HepG2 (cell line): ENCODE data around the gene GSAP. TPM values are rescaled to one million over a fixed set of nuclear protein-coding genes. Genes with fewer than 3 reads are reported as not detected.

Source experiments
- ATAC-seq: fragments of 200-7000 bp; cut with Tn5 transposase; 3 replicates; pipeline ENCODE4 v1.9.1; 2020; ENCODE audit warnings: mild to moderate bottlenecking, moderate library complexity
- BruUV-seq: library from RNA; stranded (reverse); fragments of 400-500 nt; replicated peaks from 2 replicates; lab custom pipeline; 2021; lab: Mats Ljungman, UMichigan
- CTCF ChIA-PET: fragments of 300-600 bp; formaldehyde crosslinking; extraction: SDS; loops from one replicate; lab custom pipeline; 2021; ENCODE audit warnings: low total read pairs, inconsistent platforms, low intra/inter-chr PET ratio; lab: Yijun Ruan, JAX
- POLR2A ChIA-PET: fragments of 350-600 bp; sonication (Branson Sonifier 250); formaldehyde crosslinking; loops from one replicate; lab custom pipeline; 2020; ENCODE audit warnings: antibody characterized with exemption, inconsistent platforms; lab: Yijun Ruan, JAX
- DNase-seq: peaks from one replicate; pipeline ENCODE4 v3.0.0-alpha.2; 2015; ENCODE audit warnings: low spot score
- FAIRE-seq: peaks from 3 replicates; lab custom pipeline; 2011; peaks lifted over from hg19 to GRCh38; lab: Jason Lieb, UNC
- H2AFZ ChIP-seq: one replicate; pipeline ENCODE4 v1.6.1; 2011; ENCODE audit warnings: low read length, inconsistent platforms
- H3K27ac ChIP-seq: fragments of 300-600 bp; 3 replicates; pipeline ENCODE4 v1.8.0; 2011; ENCODE audit warnings: mixed run types, mild to moderate bottlenecking, mixed read lengths, low read length, inconsistent platforms; ENCODE audit not compliant: insufficient read depth; ENCODE audit errors: extremely low read length
- H3K27me3 ChIP-seq, 2 experiments: fragments of 200-600 bp in 1 of 2; 2 replicates in 1 of 2; 3 replicates in 1 of 2; pipeline versions ENCODE4 v1.6.0 to v1.8.0; 2011; ENCODE audit warnings: low read length in 2 of 2, mild to moderate bottlenecking in 2 of 2, moderate library complexity in 2 of 2, inconsistent platforms in 1 of 2; ENCODE audit not compliant: insufficient read depth in 2 of 2, control insufficient read depth in 1 of 2
- H3K36me3 ChIP-seq, 2 experiments: fragments of 200-600 bp in 1 of 2; replicated peaks in 1 of 2; 2 replicates in 1 of 2; 3 replicates in 1 of 2; pipeline versions ENCODE4 v1.5.1 to v1.8.0; 2011; ENCODE audit warnings: low read length in 2 of 2, inconsistent platforms in 1 of 2; ENCODE audit not compliant: insufficient read depth in 2 of 2, control insufficient read depth in 1 of 2
- H3K4me1 ChIP-seq: 2 replicates; pipeline ENCODE4 v1.5.1; 2012; ENCODE audit warnings: low read length, inconsistent platforms; ENCODE audit not compliant: insufficient read depth
- H3K4me2 ChIP-seq: 2 replicates; pipeline ENCODE4 v1.6.0; 2011; ENCODE audit warnings: low read depth, low read length, inconsistent platforms
- H3K4me3 ChIP-seq, 3 experiments: fragments of 200-600 bp in 1 of 3; sonication (generic), shearing (Covaris generic) in 1 of 3; replicated peaks in 1 of 3; 2 replicates each; pipeline ENCODE4 v1.5.1; 2011 to 2016; ENCODE audit warnings: low read length in 3 of 3, inconsistent platforms in 2 of 3, low read depth in 2 of 3, mild to moderate bottlenecking in 2 of 3, control low read depth in 1 of 3, mixed read lengths in 1 of 3; ENCODE audit not compliant: insufficient read depth in 1 of 3
- H3K79me2 ChIP-seq: one replicate; pipeline ENCODE4 v1.6.1; 2011; ENCODE audit warnings: low read length, inconsistent platforms; ENCODE audit not compliant: insufficient read depth
- H3K9ac ChIP-seq: 2 replicates; pipeline ENCODE4 v1.6.0; 2011; ENCODE audit warnings: mild to moderate bottlenecking, low read depth, low read length, inconsistent platforms; ENCODE audit not compliant: insufficient read depth
- H3K9me3 ChIP-seq: 2 replicates; pipeline ENCODE4 v1.5.1; 2012; ENCODE audit warnings: mild to moderate bottlenecking, low read length
- H4K20me1 ChIP-seq: 2 replicates; pipeline ENCODE4 v1.6.0; 2011; ENCODE audit warnings: inconsistent platforms, mild to moderate bottlenecking, low read length, moderate library complexity; ENCODE audit not compliant: insufficient read depth
- BCL6 ChIP-seq: IDR thresholded peaks from 2 replicates; pipeline ENCODE4 v1.6.1; 2016; ENCODE audit warnings: missing genetic modification reagents, missing compliant biosample characterization
- CENPT ChIP-seq: sonication (generic); formaldehyde crosslinking; IDR thresholded peaks from 2 replicates; pipeline ENCODE4 v1.8.0; 2022; ENCODE audit warnings: low read depth, mild to moderate bottlenecking, moderate library complexity, missing genetic modification reagents
- CERS6 ChIP-seq: sonication (generic); formaldehyde crosslinking; IDR thresholded peaks from 2 replicates; pipeline ENCODE4 v1.5.0; 2020; ENCODE audit warnings: missing genetic modification reagents
- EED ChIP-seq: sonication (generic); formaldehyde crosslinking; IDR thresholded peaks from 2 replicates; pipeline ENCODE4 v1.5.0; 2020; ENCODE audit warnings: mild to moderate bottlenecking, missing genetic modification reagents
- FOXA3 ChIP-seq: IDR thresholded peaks from 2 replicates; pipeline ENCODE4 v1.6.1; 2016; ENCODE audit warnings: missing genetic modification reagents, missing compliant biosample characterization
- HHEX ChIP-seq: IDR thresholded peaks from 2 replicates; pipeline ENCODE4 v1.6.1; 2016; ENCODE audit warnings: control low read depth
- HNRNPK ChIP-seq: fragments of 200-400 bp; formaldehyde crosslinking; IDR thresholded peaks from 2 replicates; pipeline ENCODE4 v1.6.1; 2018; ENCODE audit warnings: low read length, low read depth, moderate library complexity, mild to moderate bottlenecking; ENCODE audit not compliant: poor library complexity, severe bottlenecking
- MXD3 ChIP-seq: IDR thresholded peaks from 2 replicates; pipeline ENCODE4 v1.6.1; 2016; ENCODE audit warnings: mild to moderate bottlenecking, missing biosample characterization, missing genetic modification reagents
- NFIC ChIP-seq: IDR thresholded peaks from 2 replicates; pipeline ENCODE4 v1.6.1; 2012; ENCODE audit warnings: mild to moderate bottlenecking, low read length, inconsistent platforms
- UBTF ChIP-seq: sonication (generic); formaldehyde crosslinking; IDR thresholded peaks from 2 replicates; pipeline ENCODE4 v1.4.0; 2020; ENCODE audit warnings: mild to moderate bottlenecking, missing genetic modification reagents
- ZNF264 ChIP-seq: sonication (generic); formaldehyde crosslinking; IDR thresholded peaks from 2 replicates; pipeline ENCODE4 v1.4.0; 2020; ENCODE audit warnings: missing genetic modification reagents
- ZNF331 ChIP-seq: sonication (generic); formaldehyde crosslinking; IDR thresholded peaks from 2 replicates; pipeline ENCODE4 v1.4.0; 2020; ENCODE audit warnings: missing genetic modification reagents
- ZNF639 ChIP-seq: conservative IDR thresholded peaks from 2 replicates; pipeline ENCODE4 v1.6.1; 2018; ENCODE audit warnings: missing genetic modification reagents
- ZNF740 ChIP-seq: sonication (generic); formaldehyde crosslinking; IDR thresholded peaks from 2 replicates; pipeline ENCODE4 v1.4.0; 2020; ENCODE audit warnings: missing genetic modification reagents
- WGBS: methylation state at CpG from one replicate; pipeline ENCODE4 v1.1.6; 2017; ENCODE audit warnings: low lambda C conversion rate; 5-methylcytosine and 5-hydroxymethylcytosine counted together
- in situ Hi-C: cut with HindIII; loops from 2 replicates; pipeline ENCODE4 v1.10.0; 2017; ENCODE audit warnings: low pct_unique_long_range_greater_than_20kb; ENCODE audit not compliant: extremely low pct_ligation_motif_present
- intact Hi-C: fragments of 100-400 bp; cut with micrococcal nuclease; formaldehyde crosslinking; loops from one replicate; pipeline ENCODE4 v1.10.0; 2022; ENCODE audit not compliant: unreplicated experiment
- polyA plus RNA-seq, 8 experiments: library from polyadenylated mRNA; depleted of rRNA in 3 of 8; stranded (reverse) in 7 of 8; unstranded in 1 of 8; fragments of >200 nt; fragmentation: Illumina TruSeq in 4 of 8; extraction: Trizol in 4 of 8; gene quantifications; 2 replicates each; pipeline versions ENCODE4 v1.2.1 to v1.2.3, GENCODE V29; 2011 to 2016; ENCODE audit warnings: low read depth in 4 of 8, missing spikeins in 1 of 8, mixed read lengths in 1 of 8; ENCODE audit not compliant: insufficient read depth in 1 of 8
- total RNA-seq, 5 experiments: library from RNA; depleted of rRNA; stranded (reverse); fragments of >200 nt; fragmentation: Illumina TruSeq; extraction: Trizol; gene quantifications; 2 replicates each; pipeline ENCODE4 v1.2.3, GENCODE V29; 2016; ENCODE audit warnings: low read depth in 1 of 5

The GSAP gene
- total and polyA plus RNA-seq, 2 of the 13 experiments (the other 11 are each of a cell fraction or from before 2014, with no cell fraction given), result 34.6 to 40.6 TPM

GRCh38 chr7:77313876-77314480 is 102.2 kb downstream of the GSAP start:
- Histone ChIP-seq H3K4me1 (peaks cover 11% of the 10 kb centered on the region), H3K79me2 (no peaks in the 10 kb centered on the region), H3K27me3 (no peaks in the 10 kb centered on the region), H3K27ac (no peak overlapping the region), H3K9ac (no peak overlapping the region), H3K9me3 (no peaks in the 10 kb centered on the region)
- ATAC-seq (no peak), DNase-seq (no peak)
- BruUV-seq, result no TSS peak
- in situ Hi-C loops, result no loop called here
- WGBS, result 96% methylated on average over 5 of the region's 5 CpGs
- intact Hi-C loops, result no loop called here
- CTCF ChIA-PET, result no interaction called here
- TF ChIP-seq ZNF740 (CRISPR knock-in tag), result no peak
- no peak for TF ChIP-seq BCL6
- TF ChIP-seq, all 625 proteins: peak for 0
- H3K4me3 ChIP-seq, result no peak overlapping the region
- POLR2A ChIA-PET, result no interaction called here
- no peak overlapping the region for H2AFZ ChIP-seq
- FAIRE-seq, result no peak
- H3K36me3 ChIP-seq, result peaks cover 20 to 58% of the 10 kb centered on the region in 2 experiments
- H3K4me2 ChIP-seq, result no peak overlapping the region
- no peaks in the 10 kb centered on the region for H4K20me1 ChIP-seq

- Histone ChIP-seq H3K4me3 (no peak overlapping the region), H3K36me3 (peaks cover 21 to 61% of the 10 kb centered on the region in 2 experiments), H3K9ac (no peak overlapping the region), H3K27me3 (no peaks in the 10 kb centered on the region), H2AFZ (no peak overlapping the region), H4K20me1 (no peaks in the 10 kb centered on the region), H3K27ac (no peak overlapping the region), H3K9me3 (no peaks in the 10 kb centered on the region), H3K79me2 (no peaks in the 10 kb centered on the region), H3K4me2 (no peak overlapping the region), H3K4me1 (peaks cover 11% of the 10 kb centered on the region)
- in situ Hi-C loops (no loop called here), intact Hi-C loops (no loop called here)
- no peak for ATAC-seq
- no peak for FAIRE-seq
- BruUV-seq, result no TSS peak
- ChIA-PET CTCF (no interaction called here), POLR2A (no interaction called here)
- no peak for DNase-seq
- 94% methylated on average over 2 of the region's 2 CpGs for WGBS
- TF ChIP-seq EED (CRISPR knock-in tag) (no peak), HNRNPK (no peak), UBTF (CRISPR knock-in tag) (no peak), CERS6 (no peak), NFIC (no peak), FOXA3 (CRISPR knock-in tag) (no peak), MXD3 (CRISPR knock-in tag) (no peak), ZNF639 (CRISPR knock-in tag) (no peak), CENPT (CRISPR knock-in tag) (no peak), ZNF331 (no peak), HHEX (CRISPR knock-in tag) (no peak), ZNF264 (no peak)
Measured at GRCh38 chr7:77313085-77313484, 103.1 kb downstream of the GSAP start.
